Measurements from ENCODE around the gene TMEM109. TPM values are rescaled to one million over a fixed set of nuclear protein-coding genes. Genes with fewer than 3 reads are reported as not detected.
"Not testable (repeated sequence)": the region's sequence is repeated elsewhere in the genome, so short reads cannot be mapped to it uniquely, and the experiment has no call there.

The TMEM109 gene
- total RNA-seq, 1 donor from 2014 or later: 72.8 TPM

DNA sequence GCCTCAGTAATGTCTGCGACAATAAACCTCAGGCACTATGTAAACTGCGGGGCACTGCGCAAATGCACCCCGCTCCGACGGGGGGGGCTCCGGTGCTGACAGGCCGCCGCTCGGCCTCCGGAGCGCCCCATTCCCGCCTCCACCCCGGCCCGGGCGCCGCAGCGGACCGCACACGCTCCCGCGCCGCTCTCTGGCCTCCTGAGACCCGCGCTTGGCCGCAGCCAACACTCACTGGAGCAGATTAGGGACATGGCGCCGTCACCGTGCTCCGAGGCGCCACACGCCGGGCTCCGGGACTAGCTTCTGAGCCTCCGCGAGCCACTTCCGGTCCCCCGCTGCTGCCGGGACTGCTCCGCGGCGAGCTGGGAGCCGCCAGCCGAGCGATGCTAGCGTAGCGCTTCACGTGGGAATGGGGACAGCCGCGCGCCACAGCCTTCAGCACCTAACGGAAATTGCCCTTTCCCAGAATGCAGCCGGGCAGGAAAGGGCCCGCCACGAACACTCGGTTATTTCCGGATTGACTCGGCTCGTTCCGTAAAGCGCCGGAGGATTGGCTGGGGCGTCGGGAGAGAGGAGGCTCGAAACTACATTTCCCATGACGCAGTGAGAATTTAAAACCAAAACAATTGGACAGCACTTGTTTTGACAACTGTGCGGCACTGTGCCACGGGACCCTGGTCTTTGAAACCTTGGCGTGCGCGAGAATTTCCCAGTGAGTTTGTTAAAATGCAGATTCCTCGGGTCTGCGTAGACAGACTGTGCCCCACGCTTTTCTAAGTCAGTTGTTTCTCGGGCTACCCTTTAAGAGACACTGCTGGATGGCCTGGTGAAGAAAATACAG lies 7.6 kb upstream of the TMEM109 start, which contains the start of gene PRPF19:
TSS of gene PRPF19 (minus strand) at position 454 of the 841 bp plus-strand sequence. CDS start at position 251, 203 bp downstream.
- peak within 1 kb of the TSS; percentile 94 for H3K9ac ChIP-seq (ENCODE audit: low read length)
- H3K4me2 ChIP-seq (ENCODE audit: low read length): peak within 1 kb of the TSS; percentile 95
- FAIRE-seq: no peak
- peaks cover 38% of the 10 kb centered on the region for H3K79me2 ChIP-seq (ENCODE audit: insufficient read depth, low read length)
- H3K36me3 Mint-ChIP-seq (ENCODE audit: low read depth, unreplicated experiment): no peaks in the 10 kb centered on the region
- peak within 1 kb of the TSS; percentile 92 for H3K4me3 Mint-ChIP-seq (ENCODE audit: unreplicated experiment)
- peak within 1 kb of the TSS; percentile 84 for H3K27ac Mint-ChIP-seq (ENCODE audit: unreplicated experiment)
- peak within 1 kb of the TSS; percentile 75 for H2AFZ ChIP-seq (ENCODE audit: low read depth, low read length)
- H3K9me3 Mint-ChIP-seq (ENCODE audit: unreplicated experiment): peaks cover 7% of the 10 kb centered on the region
- peak; percentile 85 for DNase-seq (ENCODE audit: low read depth)
- H3K36me3 ChIP-seq (ENCODE audit: insufficient read depth, low read length): peaks cover 13% of the 10 kb centered on the region
- H3K4me1 Mint-ChIP-seq (ENCODE audit: low read depth, unreplicated experiment): peaks cover 12% of the 10 kb centered on the region
- peaks cover 8% of the 10 kb centered on the region for H3K4me1 ChIP-seq (ENCODE audit: insufficient read depth, low read length)
- H3K27ac ChIP-seq (ENCODE audit: low read depth, low read length): peak within 1 kb of the TSS; percentile 86
- no peaks in the 10 kb centered on the region for H3K9me3 ChIP-seq (ENCODE audit: insufficient read depth, low read depth, low read length)
- peak within 1 kb of the TSS; percentile 86 for H3K4me3 ChIP-seq (ENCODE audit: insufficient read depth, low read depth, low read length)
- TF ChIP-seq, protein P1, sequence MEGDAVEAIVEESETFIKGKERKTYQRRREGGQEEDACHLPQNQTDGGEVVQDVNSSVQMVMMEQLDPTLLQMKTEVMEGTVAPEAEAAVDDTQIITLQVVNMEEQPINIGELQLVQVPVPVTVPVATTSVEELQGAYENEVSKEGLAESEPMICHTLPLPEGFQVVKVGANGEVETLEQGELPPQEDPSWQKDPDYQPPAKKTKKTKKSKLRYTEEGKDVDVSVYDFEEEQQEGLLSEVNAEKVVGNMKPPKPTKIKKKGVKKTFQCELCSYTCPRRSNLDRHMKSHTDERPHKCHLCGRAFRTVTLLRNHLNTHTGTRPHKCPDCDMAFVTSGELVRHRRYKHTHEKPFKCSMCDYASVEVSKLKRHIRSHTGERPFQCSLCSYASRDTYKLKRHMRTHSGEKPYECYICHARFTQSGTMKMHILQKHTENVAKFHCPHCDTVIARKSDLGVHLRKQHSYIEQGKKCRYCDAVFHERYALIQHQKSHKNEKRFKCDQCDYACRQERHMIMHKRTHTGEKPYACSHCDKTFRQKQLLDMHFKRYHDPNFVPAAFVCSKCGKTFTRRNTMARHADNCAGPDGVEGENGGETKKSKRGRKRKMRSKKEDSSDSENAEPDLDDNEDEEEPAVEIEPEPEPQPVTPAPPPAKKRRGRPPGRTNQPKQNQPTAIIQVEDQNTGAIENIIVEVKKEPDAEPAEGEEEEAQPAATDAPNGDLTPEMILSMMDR (IDR thresholded peaks at IDR 0.05; ENCODE audit: insufficient read depth, low read depth, low read length): no peak
- no peak for TF ChIP-seq EZH2 (IDR thresholded peaks at IDR 0.05; ENCODE audit: insufficient read depth, low read length)
- peaks cover 32% of the 10 kb centered on the region for H3K27me3 Mint-ChIP-seq (ENCODE audit: low read depth, unreplicated experiment)
- H4K20me1 ChIP-seq (ENCODE audit: insufficient read depth, low read length): peaks cover 45% of the 10 kb centered on the region
- peaks cover 2% of the 10 kb centered on the region for H3K27me3 ChIP-seq (ENCODE audit: insufficient read depth, low read length)

DNA sequence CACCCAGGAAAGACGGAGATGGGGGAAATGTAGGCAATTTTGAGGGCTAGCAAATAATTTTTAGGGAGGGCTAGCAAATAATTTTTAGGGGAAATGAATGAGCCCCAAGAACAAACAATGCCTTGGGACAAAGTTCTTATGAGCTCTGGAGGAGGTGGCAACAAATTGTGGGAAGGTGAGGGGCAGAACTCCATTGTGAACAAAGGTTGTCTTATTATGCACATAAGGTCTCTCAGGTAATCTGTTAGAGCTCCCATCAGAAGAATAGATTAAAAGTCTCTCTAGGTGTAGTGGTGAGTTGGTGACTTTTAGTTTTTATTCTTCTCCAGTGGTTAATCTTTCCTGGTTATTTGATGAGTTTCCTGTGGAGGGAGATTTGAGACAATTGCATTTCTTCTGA lies 5.2 kb upstream of the TMEM109 start:
- Mint-ChIP-seq H3K4me1 (ENCODE audit: low read depth, unreplicated experiment) (peaks cover 12% of the 10 kb centered on the region), H3K27me3 (ENCODE audit: low read depth, unreplicated experiment) (peaks cover 34% of the 10 kb centered on the region), H3K36me3 (ENCODE audit: low read depth, unreplicated experiment) (no peaks in the 10 kb centered on the region), H3K9me3 (ENCODE audit: unreplicated experiment) (peaks cover 7% of the 10 kb centered on the region), H3K27ac (ENCODE audit: unreplicated experiment) (no peak overlapping the region), H3K4me3 (ENCODE audit: unreplicated experiment) (no peak overlapping the region)
- Histone ChIP-seq H3K36me3 (ENCODE audit: insufficient read depth, low read length) (no peaks in the 10 kb centered on the region), H3K4me3 (ENCODE audit: insufficient read depth, low read depth, low read length) (no peak overlapping the region), H3K4me2 (ENCODE audit: low read length) (no peak overlapping the region), H4K20me1 (ENCODE audit: insufficient read depth, low read length) (peaks cover 22% of the 10 kb centered on the region), H3K4me1 (ENCODE audit: insufficient read depth, low read length) (peaks cover 16% of the 10 kb centered on the region), H3K27me3 (ENCODE audit: insufficient read depth, low read length) (peaks cover 6% of the 10 kb centered on the region), H3K27ac (ENCODE audit: low read depth, low read length) (no peak overlapping the region), H2AFZ (ENCODE audit: low read depth, low read length) (no peak overlapping the region), H3K79me2 (ENCODE audit: insufficient read depth, low read length) (peaks cover 25% of the 10 kb centered on the region), H3K9ac (ENCODE audit: low read length) (no peak overlapping the region), H3K9me3 (ENCODE audit: insufficient read depth, low read depth, low read length) (no peaks in the 10 kb centered on the region)
- TF ChIP-seq, protein P1 (IDR thresholded peaks at IDR 0.05; ENCODE audit: insufficient read depth, low read depth, low read length): no peak
- TF ChIP-seq EZH2 (IDR thresholded peaks at IDR 0.05; ENCODE audit: insufficient read depth, low read length): no peak
- FAIRE-seq: no peak
- no peak for DNase-seq (ENCODE audit: low read depth)

DNA sequence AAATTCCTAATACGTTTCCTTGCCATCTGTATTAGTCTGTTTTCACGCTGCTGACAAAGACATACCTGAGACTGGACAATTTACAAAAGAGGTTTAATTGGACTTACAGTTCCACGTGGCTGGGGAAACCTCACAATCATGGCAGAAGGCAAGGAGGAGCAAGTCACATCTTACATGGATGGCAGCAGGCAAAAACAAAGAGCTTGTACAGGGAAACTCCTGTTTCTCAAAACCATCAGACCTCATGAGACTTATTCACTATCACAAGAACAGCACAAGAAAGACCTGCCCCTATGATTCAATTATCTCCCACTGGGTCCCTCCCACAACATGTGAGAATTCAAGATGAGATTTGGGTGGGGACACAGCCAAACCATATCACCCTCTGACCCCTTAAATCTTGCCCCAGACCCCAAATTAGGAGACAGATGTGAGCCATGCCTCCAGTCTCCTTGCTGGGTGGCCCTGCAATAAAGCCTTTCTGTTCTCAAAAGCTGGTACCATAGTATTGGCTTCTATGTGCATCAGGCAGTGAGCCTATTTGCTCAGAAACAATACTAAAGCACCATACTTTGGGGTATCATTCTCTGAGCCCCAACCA lies 4.2 kb upstream of the TMEM109 start:
- H3K4me1 Mint-ChIP-seq (ENCODE audit: low read depth, unreplicated experiment); H3K36me3 Mint-ChIP-seq (ENCODE audit: low read depth, unreplicated experiment); H3K9me3 ChIP-seq (ENCODE audit: insufficient read depth, low read depth, low read length); H3K4me2 ChIP-seq (ENCODE audit: low read length); FAIRE-seq; H3K9me3 Mint-ChIP-seq (ENCODE audit: unreplicated experiment); H3K27ac ChIP-seq (ENCODE audit: low read depth, low read length); H3K36me3 ChIP-seq (ENCODE audit: insufficient read depth, low read length); H3K27ac Mint-ChIP-seq (ENCODE audit: unreplicated experiment); H3K4me3 Mint-ChIP-seq (ENCODE audit: unreplicated experiment); H3K9ac ChIP-seq (ENCODE audit: low read length); H3K27me3 ChIP-seq (ENCODE audit: insufficient read depth, low read length); H3K4me3 ChIP-seq (ENCODE audit: insufficient read depth, low read depth, low read length); DNase-seq (ENCODE audit: low read depth); H2AFZ ChIP-seq (ENCODE audit: low read depth, low read length): not testable (repeated sequence)
- Histone ChIP-seq H4K20me1 (ENCODE audit: insufficient read depth, low read length) (peaks cover 12% of the 10 kb centered on the region), H3K79me2 (ENCODE audit: insufficient read depth, low read length) (peaks cover 23% of the 10 kb centered on the region), H3K4me1 (ENCODE audit: insufficient read depth, low read length) (peaks cover 20% of the 10 kb centered on the region)
- H3K27me3 Mint-ChIP-seq (ENCODE audit: low read depth, unreplicated experiment): peaks cover 34% of the 10 kb centered on the region

All from astrocyte (in vitro differentiated cells and primary cell).